ENCODE data around the gene AHSP. TPM values are rescaled to one million over a fixed set of nuclear protein-coding genes. Genes with fewer than 3 reads are reported as not detected.

The AHSP gene
- not detected in 2 replicates for polyA plus RNA-seq

DNA sequence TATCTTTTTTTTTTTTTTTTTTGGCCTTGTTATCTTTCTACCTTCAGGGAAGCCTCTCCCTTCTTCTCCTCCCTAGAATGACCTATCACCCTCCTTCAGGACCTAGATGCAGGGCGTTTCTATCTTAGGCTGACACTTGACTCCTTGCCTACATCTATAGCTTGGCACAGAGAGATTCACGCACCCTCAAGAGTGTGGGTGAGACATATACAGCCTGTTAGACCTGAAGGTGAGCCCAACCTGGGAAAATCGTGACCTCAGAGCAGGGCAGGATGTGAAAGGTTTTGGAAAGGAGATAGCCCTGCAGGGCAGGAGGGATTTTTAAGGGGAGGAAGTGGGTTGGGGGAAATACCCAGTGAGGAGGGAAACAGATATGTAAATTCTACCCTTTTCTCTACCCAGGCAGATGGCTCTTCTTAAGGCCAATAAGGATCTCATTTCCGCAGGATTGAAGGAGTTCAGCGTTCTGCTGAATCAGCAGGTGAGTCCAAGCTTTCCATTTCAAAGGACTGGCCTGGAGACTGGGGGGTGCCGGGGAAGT lies at the start of gene AHSP:
AHSP (plus strand) TSS at position 167 of the 541 bp plus-strand sequence; CDS start at position 407, 240 bp downstream.

GRCh38 chr16:31483081-31483480 lies 44.6 kb upstream of the AHSP start, which contains the start of gene SLC5A2:
SLC5A2 (plus strand) TSS chr16:31483123; CDS start chr16:31483137, 14 bp downstream.

GRCh38 chr16:31507929-31508705 lies 19.6 kb upstream of the AHSP start, which contains the start of gene RUSF1:
RUSF1 (minus strand) TSS chr16:31508391; CDS start chr16:31508373, 18 bp downstream.

Other genes with a start within 250 kb of the AHSP start
- gene ITGAX, start 172.7 kb upstream of the AHSP start, polyA plus RNA-seq = 0.28 TPM in 1 of 2 replicates, not detected in the other
- not detected in 2 replicates for gene ITGAD, start 134.6 kb upstream of the AHSP start, polyA plus RNA-seq
- 2.4 and 2.8 TPM in 2 replicates for gene COX6A2, start 99.5 kb upstream of the AHSP start, polyA plus RNA-seq
- gene ZNF843, start 85.1 kb upstream of the AHSP start, polyA plus RNA-seq = 0.20 and 0.83 TPM in 2 replicates
- 0.35 and 2.5 TPM in 2 replicates for gene ARMC5, start 68.4 kb upstream of the AHSP start, polyA plus RNA-seq
- not detected in 2 replicates for gene TGFB1I1, start 55.7 kb upstream of the AHSP start, polyA plus RNA-seq
- gene SLC5A2, start 44.8 kb upstream of the AHSP start, polyA plus RNA-seq = 8.3 and 9.3 TPM in 2 replicates
- 5.2 and 12.1 TPM in 2 replicates for gene RUSF1, start 19.5 kb upstream of the AHSP start, polyA plus RNA-seq

All from Purkinje cell (primary cell).